ENCODE data around the gene SEC14L3.
"Not testable (repeated sequence)": the region's sequence is repeated elsewhere in the genome, so short reads cannot be mapped to it uniquely, and the experiment has no call there.

DNA sequence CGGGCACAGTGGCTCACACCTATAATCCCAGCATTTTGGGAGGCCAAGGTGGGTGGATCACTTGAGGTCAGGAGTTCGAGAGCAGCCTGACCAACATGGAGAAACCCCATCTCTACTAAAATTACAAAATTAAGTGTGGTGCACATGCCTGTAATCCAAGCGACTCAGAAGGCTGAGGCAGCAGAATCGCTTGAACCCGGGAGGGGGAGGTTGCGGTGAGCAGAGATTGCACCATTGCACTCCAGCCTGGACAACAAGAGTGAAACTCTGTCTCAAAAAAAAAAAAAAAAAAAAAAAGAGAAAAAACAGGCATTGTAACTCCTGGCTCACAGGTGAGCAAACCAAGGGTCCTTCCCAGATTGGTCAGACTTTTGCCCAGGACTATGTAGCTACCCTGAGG, 11.3 kb downstream of the SEC14L3 start:
- TF ChIP-seq, protein P1, sequence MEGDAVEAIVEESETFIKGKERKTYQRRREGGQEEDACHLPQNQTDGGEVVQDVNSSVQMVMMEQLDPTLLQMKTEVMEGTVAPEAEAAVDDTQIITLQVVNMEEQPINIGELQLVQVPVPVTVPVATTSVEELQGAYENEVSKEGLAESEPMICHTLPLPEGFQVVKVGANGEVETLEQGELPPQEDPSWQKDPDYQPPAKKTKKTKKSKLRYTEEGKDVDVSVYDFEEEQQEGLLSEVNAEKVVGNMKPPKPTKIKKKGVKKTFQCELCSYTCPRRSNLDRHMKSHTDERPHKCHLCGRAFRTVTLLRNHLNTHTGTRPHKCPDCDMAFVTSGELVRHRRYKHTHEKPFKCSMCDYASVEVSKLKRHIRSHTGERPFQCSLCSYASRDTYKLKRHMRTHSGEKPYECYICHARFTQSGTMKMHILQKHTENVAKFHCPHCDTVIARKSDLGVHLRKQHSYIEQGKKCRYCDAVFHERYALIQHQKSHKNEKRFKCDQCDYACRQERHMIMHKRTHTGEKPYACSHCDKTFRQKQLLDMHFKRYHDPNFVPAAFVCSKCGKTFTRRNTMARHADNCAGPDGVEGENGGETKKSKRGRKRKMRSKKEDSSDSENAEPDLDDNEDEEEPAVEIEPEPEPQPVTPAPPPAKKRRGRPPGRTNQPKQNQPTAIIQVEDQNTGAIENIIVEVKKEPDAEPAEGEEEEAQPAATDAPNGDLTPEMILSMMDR (IDR thresholded peaks at IDR 0.05; ENCODE audit: low read length) = not testable (repeated sequence)
- TF ChIP-seq EZH2phosphoT487 (IDR thresholded peaks at IDR 0.05; ENCODE audit: low read length) = not testable (repeated sequence)

Measured in MM.1S (cell line).